ENCODE measurements around the gene ELFN2.

Gene ELFN2

DNA sequence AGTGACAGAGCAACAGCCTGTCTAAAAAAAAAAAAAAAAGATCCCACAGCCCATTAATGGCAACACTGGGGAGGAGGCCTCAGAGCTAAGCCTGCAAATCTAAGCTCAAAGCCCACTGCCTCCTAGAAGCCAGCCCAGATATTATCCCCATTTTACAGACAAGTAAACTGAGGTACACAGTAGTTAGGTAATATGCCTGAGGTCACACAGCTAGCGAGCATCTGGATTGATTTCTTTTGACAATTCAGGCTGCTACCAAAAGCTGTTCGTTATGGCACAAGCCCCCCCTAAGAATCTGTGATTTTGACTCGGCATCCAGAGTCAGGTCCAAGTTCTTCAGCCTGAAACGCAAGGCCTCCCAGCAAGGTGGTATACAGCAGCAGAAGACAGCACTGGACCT is 13.7 kb downstream of the ELFN2 start:
- in situ Hi-C loops (cut with HindIII; ENCODE audit: low pct_ligation_motif_present, low sequenced_read_pairs): no loop called here
- no peaks in the 10 kb centered on the region for H3K27me3 ChIP-seq (replicated peaks)

GRCh38 chr22:37412495-37413250 is 14.6 kb downstream of the ELFN2 start:
- H3K27ac ChIP-seq: no peak overlapping the region
- H3K36me3 ChIP-seq (replicated peaks): no peaks in the 10 kb centered on the region
- DNase-seq: no peak
- no peak overlapping the region for H3K4me3 ChIP-seq (ENCODE audit: low read depth, low read length)
- no peak for TF ChIP-seq CTCF (IDR thresholded peaks at IDR 0.05; ENCODE audit: low read depth, low read length, missing control alignments)
- in situ Hi-C loops (cut with HindIII; ENCODE audit: low pct_ligation_motif_present, low sequenced_read_pairs): no loop called here
- no peaks in the 10 kb centered on the region for H3K27me3 ChIP-seq (replicated peaks)

More for the DNA sequence above, 13.7 kb downstream of the ELFN2 start:
- no peak for DNase-seq
- H3K27ac ChIP-seq: no peak overlapping the region
- no peak for TF ChIP-seq CTCF (IDR thresholded peaks at IDR 0.05; ENCODE audit: low read depth, low read length, missing control alignments)
- H3K36me3 ChIP-seq (replicated peaks): no peaks in the 10 kb centered on the region
- no peak overlapping the region for H3K4me3 ChIP-seq (ENCODE audit: low read depth, low read length)

- H3K36me3 ChIP-seq (replicated peaks): no peaks in the 10 kb centered on the region
- no peak for DNase-seq
- H3K27ac ChIP-seq: no peak overlapping the region
- in situ Hi-C loops (cut with HindIII; ENCODE audit: low pct_ligation_motif_present, low sequenced_read_pairs): no loop called here
- no peak for TF ChIP-seq CTCF (IDR thresholded peaks at IDR 0.05; ENCODE audit: low read depth, low read length, missing control alignments)
- no peaks in the 10 kb centered on the region for H3K27me3 ChIP-seq (replicated peaks)
- no peak overlapping the region for H3K4me3 ChIP-seq (ENCODE audit: low read depth, low read length)
Measured at GRCh38 chr22:37411655-37412054, 15.6 kb downstream of the ELFN2 start.

DNA sequence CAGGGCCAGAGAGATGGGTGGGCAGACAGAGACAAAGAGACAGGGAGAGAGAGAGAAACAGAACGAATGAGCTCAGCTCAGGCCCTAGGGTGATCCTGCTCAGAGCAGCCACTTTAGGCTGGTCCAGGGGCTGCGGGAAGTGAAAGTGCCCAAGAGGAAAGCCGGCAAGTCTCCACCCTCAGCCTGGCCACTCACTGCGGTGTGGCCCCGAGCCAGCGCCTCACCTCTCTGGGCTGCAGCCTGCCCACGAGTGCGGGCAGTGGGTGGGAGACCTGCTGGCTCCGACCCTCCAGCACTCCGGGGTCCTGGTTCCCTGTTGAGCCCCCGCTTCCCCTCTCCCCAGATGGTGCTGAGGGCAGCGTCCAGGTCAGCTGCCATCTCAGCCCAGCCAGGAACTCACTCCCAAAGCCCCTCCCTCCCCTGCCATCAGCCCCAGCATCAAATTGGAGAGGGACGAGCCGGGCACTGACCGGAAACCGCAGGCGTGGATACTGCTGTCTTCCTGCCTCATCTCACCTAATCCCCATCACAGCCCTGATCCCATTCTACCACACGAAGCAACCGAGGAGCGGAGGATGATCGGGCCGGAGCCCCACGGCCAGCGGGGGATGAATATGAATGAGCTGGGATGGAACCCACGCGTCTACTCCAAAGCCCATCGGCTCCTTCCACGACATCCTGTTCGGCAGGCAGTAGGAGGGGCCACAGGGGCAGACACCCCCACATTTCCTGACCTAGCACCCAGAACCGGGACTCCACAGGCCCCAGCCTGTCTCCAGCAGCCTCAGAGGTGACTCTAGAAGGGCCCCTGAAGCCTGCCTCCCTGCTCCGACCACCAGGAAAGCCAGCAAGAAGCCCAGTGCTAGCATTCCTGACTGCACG is 16.9 kb downstream of the ELFN2 start:
- Histone ChIP-seq H3K36me3 (replicated peaks) (no peaks in the 10 kb centered on the region), H3K27ac (no peak overlapping the region), H3K4me3 (ENCODE audit: low read depth, low read length) (no peak overlapping the region), H3K27me3 (replicated peaks) (no peaks in the 10 kb centered on the region)
- no peak for DNase-seq
- in situ Hi-C loops (cut with HindIII; ENCODE audit: low pct_ligation_motif_present, low sequenced_read_pairs): no loop called here
- TF ChIP-seq CTCF (IDR thresholded peaks at IDR 0.05; ENCODE audit: low read depth, low read length, missing control alignments): no peak

DNA sequence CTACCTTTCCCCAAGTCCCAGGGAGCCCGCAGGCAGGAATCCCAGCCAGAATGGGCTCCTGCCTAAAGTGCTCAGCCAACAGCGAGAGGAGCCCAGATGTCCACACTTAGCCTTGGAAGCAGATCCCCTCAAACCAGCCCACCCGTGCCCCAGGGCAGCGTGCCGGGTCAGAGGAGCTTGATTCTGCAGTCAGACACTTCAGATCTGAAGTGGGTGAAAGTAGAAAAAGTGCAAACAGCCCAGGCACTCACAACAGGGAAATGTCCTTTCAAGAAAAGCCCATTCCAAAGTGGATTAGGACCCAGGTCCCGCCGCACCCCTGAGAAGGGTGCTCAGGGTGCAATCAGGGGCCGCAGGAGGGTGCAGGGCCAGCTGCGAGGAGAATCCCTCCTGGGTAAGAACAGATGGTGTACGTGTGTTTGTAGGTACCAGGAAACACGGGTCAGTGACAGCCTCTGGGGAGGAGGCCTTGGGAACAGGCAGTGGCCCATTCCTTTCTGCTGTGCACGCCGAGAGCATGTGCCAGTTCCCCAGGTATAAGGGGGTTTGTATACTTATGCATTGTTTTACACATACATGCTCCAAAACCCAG is 17.7 kb downstream of the ELFN2 start:
- no peak for DNase-seq
- Histone ChIP-seq H3K4me3 (ENCODE audit: low read depth, low read length) (no peak overlapping the region), H3K27me3 (replicated peaks) (no peaks in the 10 kb centered on the region), H3K36me3 (replicated peaks) (no peaks in the 10 kb centered on the region), H3K27ac (no peak overlapping the region)
- no peak for TF ChIP-seq CTCF (IDR thresholded peaks at IDR 0.05; ENCODE audit: low read depth, low read length, missing control alignments)
- in situ Hi-C loops (cut with HindIII; ENCODE audit: low pct_ligation_motif_present, low sequenced_read_pairs): no loop called here

Data from brain microvascular endothelial cell (primary cell).